OCI-LY3 (cell line): Measurements from ENCODE around the gene HMGXB4.
A peak's percentile ranks its signal among the peaks of the same experiment; 100 is the strongest.

ENCODE experiments used
- H2AFZ ChIP-seq: fragments of 200-600, 300-600 bp; shearing (Covaris generic); 2 replicates; pipeline ENCODE4 v1.6.0; 2014; ENCODE audit warnings: antibody characterized with exemption, low read depth, low read length
- H3K27ac ChIP-seq: fragments of 200-600, 300-600 bp; sonication (generic); 2 replicates; pipeline ENCODE4 v1.5.1; 2014; ENCODE audit warnings: mild to moderate bottlenecking, low read length, moderate library complexity, mixed read lengths
- H3K27me3 ChIP-seq: fragments of 200-600, 300-600 bp; sonication (generic); 2 replicates; pipeline ENCODE4 v1.6.1; 2014; ENCODE audit warnings: low read depth, low read length, mixed read lengths
- H3K36me3 ChIP-seq: fragments of 200-600, 300-600 bp; sonication (generic); replicated peaks from 2 replicates; pipeline ENCODE3; 2014; ENCODE audit warnings: low read depth, low read length, mixed read lengths
- H3K4me1 ChIP-seq: fragments of 300-600, 200-600 bp; sonication (generic); 2 replicates; pipeline ENCODE4 v1.6.1; 2014; ENCODE audit warnings: low read length, mixed read lengths
- H3K4me2 ChIP-seq: fragments of 200-600, 300-600 bp; sonication (generic); 2 replicates; pipeline ENCODE4 v1.6.1; 2014; ENCODE audit warnings: low read length, mixed read lengths
- H3K4me3 ChIP-seq: fragments of 300-600, 200-600 bp; sonication (generic); 2 replicates; pipeline ENCODE4 v1.5.1; 2014; ENCODE audit warnings: antibody characterized with exemption, mild to moderate bottlenecking, low read length, moderate library complexity
- H3K79me2 ChIP-seq: fragments of 300-600, 200-600 bp; shearing (Covaris generic); 2 replicates; pipeline ENCODE4 v1.6.1; 2014; ENCODE audit warnings: mild to moderate bottlenecking, low read length, mixed read lengths
- H3K9ac ChIP-seq: fragments of 300-600, 200-600 bp; shearing (Covaris generic); 2 replicates; pipeline ENCODE4 v1.6.0; 2014; ENCODE audit warnings: mild to moderate bottlenecking, low read length, moderate library complexity
- H3K9me3 ChIP-seq: fragments of 200-600, 300-600 bp; shearing (Covaris generic); 2 replicates; pipeline ENCODE4 v1.6.1; 2014; ENCODE audit warnings: low read length, mixed read lengths; ENCODE audit not compliant: insufficient read depth
- H4K20me1 ChIP-seq: fragments of 200-600, 300-600 bp; sonication (generic); 2 replicates; pipeline ENCODE4 v1.6.1; 2016; ENCODE audit warnings: low read length, mixed read lengths; ENCODE audit not compliant: insufficient read depth
- EZH2phosphoT487 ChIP-seq: fragments of 200-600 bp; shearing (Covaris generic); IDR thresholded peaks from 2 replicates; pipeline ENCODE4 v1.6.1; 2018; ENCODE audit warnings: antibody characterized with exemption, mixed run types, low read depth
- TF ChIP-seq, protein P1 (sequence below): fragments of 200-600, 300-600 bp; sonication (generic); IDR thresholded peaks from 2 replicates; pipeline ENCODE4 v1.5.1; 2014; ENCODE audit warnings: antibody characterized with exemption, low read length, low read depth

Gene HMGXB4

DNA sequence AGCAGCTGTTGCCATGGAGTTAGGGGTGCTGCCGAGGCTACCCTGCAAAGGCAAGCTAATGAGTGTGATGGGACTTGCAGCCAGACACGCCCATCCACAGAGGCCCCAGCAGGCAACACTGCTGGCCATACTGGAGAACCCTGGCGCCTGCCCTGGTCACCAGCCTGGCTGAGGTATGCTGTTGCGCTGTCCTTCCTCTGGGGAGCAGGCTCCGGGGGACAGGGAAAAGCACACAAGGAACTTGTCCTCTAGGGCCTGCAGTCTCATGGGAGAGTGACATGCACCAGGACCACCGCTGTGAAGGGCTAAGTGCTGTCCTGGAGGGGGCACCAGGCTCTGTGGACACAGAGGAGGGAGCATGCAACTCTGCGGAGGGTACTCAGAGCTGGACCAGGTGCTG lies 78.2 kb downstream of the HMGXB4 start:
- Histone ChIP-seq H3K27me3 (no peaks in the 10 kb centered on the region), H3K27ac (no peak overlapping the region), H3K9ac (no peak overlapping the region), H3K4me1 (peaks cover 16% of the 10 kb centered on the region), H3K4me2 (no peak overlapping the region), H3K9me3 (no peaks in the 10 kb centered on the region), H3K36me3 (peaks cover 8% of the 10 kb centered on the region), H4K20me1 (no peaks in the 10 kb centered on the region), H3K79me2 (no peaks in the 10 kb centered on the region), H3K4me3 (no peak overlapping the region), H2AFZ (no peak overlapping the region)
- TF ChIP-seq, protein P1, sequence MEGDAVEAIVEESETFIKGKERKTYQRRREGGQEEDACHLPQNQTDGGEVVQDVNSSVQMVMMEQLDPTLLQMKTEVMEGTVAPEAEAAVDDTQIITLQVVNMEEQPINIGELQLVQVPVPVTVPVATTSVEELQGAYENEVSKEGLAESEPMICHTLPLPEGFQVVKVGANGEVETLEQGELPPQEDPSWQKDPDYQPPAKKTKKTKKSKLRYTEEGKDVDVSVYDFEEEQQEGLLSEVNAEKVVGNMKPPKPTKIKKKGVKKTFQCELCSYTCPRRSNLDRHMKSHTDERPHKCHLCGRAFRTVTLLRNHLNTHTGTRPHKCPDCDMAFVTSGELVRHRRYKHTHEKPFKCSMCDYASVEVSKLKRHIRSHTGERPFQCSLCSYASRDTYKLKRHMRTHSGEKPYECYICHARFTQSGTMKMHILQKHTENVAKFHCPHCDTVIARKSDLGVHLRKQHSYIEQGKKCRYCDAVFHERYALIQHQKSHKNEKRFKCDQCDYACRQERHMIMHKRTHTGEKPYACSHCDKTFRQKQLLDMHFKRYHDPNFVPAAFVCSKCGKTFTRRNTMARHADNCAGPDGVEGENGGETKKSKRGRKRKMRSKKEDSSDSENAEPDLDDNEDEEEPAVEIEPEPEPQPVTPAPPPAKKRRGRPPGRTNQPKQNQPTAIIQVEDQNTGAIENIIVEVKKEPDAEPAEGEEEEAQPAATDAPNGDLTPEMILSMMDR: no peak
- no peak for TF ChIP-seq EZH2phosphoT487

DNA sequence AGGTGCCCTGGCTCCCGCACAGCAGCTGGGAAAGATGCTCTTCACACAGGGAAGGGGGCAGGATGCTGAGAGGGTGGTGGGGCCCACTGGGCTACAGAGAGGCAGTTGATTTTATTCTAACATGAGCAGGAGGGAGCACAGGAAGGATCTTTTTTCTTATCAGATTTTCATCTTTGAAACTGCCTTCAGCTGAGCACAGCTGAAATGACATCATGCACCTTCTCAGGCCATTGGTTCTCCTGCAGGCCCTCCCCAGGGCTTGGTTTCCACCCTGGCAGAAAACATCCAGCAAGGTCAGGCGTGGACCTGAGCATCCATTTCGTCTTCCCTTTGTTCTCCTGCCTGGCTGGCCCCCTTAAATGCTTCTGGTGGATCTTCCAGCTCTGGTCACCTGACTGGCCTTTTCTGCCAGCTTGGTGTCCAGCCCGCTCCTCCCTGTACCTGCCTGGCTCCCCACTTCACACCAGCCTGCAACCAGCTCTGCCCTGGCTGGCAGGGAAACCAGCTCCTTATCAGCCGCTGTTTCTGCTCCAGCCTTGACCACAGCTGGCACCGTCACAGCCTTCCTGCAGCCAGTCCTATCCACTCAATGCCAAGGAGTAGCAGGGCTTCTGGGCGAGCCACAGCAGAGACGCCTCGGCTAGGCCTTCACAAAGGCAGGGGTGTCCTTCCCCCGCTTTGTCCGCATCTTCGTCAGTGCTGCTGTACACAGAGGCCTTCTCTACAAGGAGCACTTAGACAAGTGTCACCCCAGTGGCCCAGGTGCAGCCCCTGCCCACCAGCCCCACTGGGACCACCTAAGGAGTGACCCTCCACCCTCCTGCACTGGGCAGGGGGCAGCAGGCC lies 78.9 kb downstream of the HMGXB4 start:
- Histone ChIP-seq H3K27ac (no peak overlapping the region), H3K9me3 (no peaks in the 10 kb centered on the region), H2AFZ (no peak overlapping the region), H3K4me1 (peaks cover 13% of the 10 kb centered on the region), H3K4me2 (no peak overlapping the region), H3K9ac (no peak overlapping the region), H3K79me2 (no peaks in the 10 kb centered on the region), H4K20me1 (no peaks in the 10 kb centered on the region), H3K27me3 (no peaks in the 10 kb centered on the region), H3K4me3 (no peak overlapping the region), H3K36me3 (peaks cover 10% of the 10 kb centered on the region)
- TF ChIP-seq EZH2phosphoT487: no peak
- TF ChIP-seq, protein P1: no peak

GRCh38 chr22:35337932-35338331 lies 80.6 kb downstream of the HMGXB4 start:
- no peaks in the 10 kb centered on the region for H3K79me2 ChIP-seq
- no peak overlapping the region for H2AFZ ChIP-seq
- H3K27me3 ChIP-seq: no peaks in the 10 kb centered on the region
- H3K4me2 ChIP-seq: no peak overlapping the region
- H3K4me1 ChIP-seq: peaks cover 13% of the 10 kb centered on the region
- no peaks in the 10 kb centered on the region for H3K9me3 ChIP-seq
- H4K20me1 ChIP-seq: no peaks in the 10 kb centered on the region
- no peak overlapping the region for H3K9ac ChIP-seq
- H3K36me3 ChIP-seq: peaks cover 14% of the 10 kb centered on the region
- TF ChIP-seq, protein P1: peak; percentile 35
- TF ChIP-seq EZH2phosphoT487: no peak
- no peak overlapping the region for H3K4me3 ChIP-seq
- no peak overlapping the region for H3K27ac ChIP-seq

- Histone ChIP-seq H3K27me3 (no peaks in the 10 kb centered on the region), H3K36me3 (peaks cover 20% of the 10 kb centered on the region), H3K27ac (no peak overlapping the region), H2AFZ (no peak overlapping the region), H3K9me3 (no peaks in the 10 kb centered on the region), H3K79me2 (no peaks in the 10 kb centered on the region), H3K4me2 (no peak overlapping the region), H4K20me1 (no peaks in the 10 kb centered on the region), H3K4me3 (no peak overlapping the region), H3K9ac (no peak overlapping the region), H3K4me1 (peaks cover 21% of the 10 kb centered on the region)
- TF ChIP-seq EZH2phosphoT487: no peak
- TF ChIP-seq, protein P1: no peak
Observed at GRCh38 chr22:35341090-35341874, 84.0 kb downstream of the HMGXB4 start.
